ENCODE data around the gene CHMP4A.
A peak's percentile ranks its signal among the peaks of the same experiment; 100 is the strongest.
"Not testable (repeated sequence)": the region's sequence is repeated elsewhere in the genome, so short reads cannot be mapped to it uniquely, and the experiment has no call there.

The CHMP4A gene

GRCh38 chr14:24224618-24225071 is 11.4 kb upstream of the CHMP4A start:
- no peak for DNase-seq (ENCODE audit: low read depth)

- not testable (repeated sequence) for DNase-seq (ENCODE audit: low read depth)
These were observed 9.7 kb upstream of the CHMP4A start for GRCh38 chr14:24222987-24223386.

GRCh38 chr14:24219521-24219920 is 6.2 kb upstream of the CHMP4A start:
- no peak for DNase-seq (ENCODE audit: low read depth)

GRCh38 chr14:24219080-24219479 is 5.8 kb upstream of the CHMP4A start:
- DNase-seq (ENCODE audit: low read depth), result no peak

GRCh38 chr14:24216876-24217275 is 3.6 kb upstream of the CHMP4A start:
- not testable (repeated sequence) for DNase-seq (ENCODE audit: low read depth)

GRCh38 chr14:24216345-24216699 is 3.0 kb upstream of the CHMP4A start:
- DNase-seq (ENCODE audit: low read depth), result no peak

GRCh38 chr14:24215495-24216344 is 2.4 kb upstream of the CHMP4A start, which contains the start of gene MDP1:
Gene MDP1, minus strand, starts transcription at chr14:24216066. Its CDS starts 111 bp downstream, at chr14:24215955.
- DNase-seq (ENCODE audit: low read depth), result peak; percentile 78

GRCh38 chr14:24213866-24214662 is 776 bp upstream of the CHMP4A start:
- no peak for DNase-seq (ENCODE audit: low read depth)

- no peak for DNase-seq (ENCODE audit: low read depth)
These were observed 2.0 kb downstream of the CHMP4A start for GRCh38 chr14:24211311-24211710.

- no peak for DNase-seq (ENCODE audit: low read depth)
These were observed 5.7 kb downstream of the CHMP4A start for GRCh38 chr14:24207625-24208024.

GRCh38 chr14:24207104-24207551 is 6.2 kb downstream of the CHMP4A start:
- no peak for DNase-seq (ENCODE audit: low read depth)

GRCh38 chr14:24206260-24207103 is 6.8 kb downstream of the CHMP4A start:
- no peak for DNase-seq (ENCODE audit: low read depth)

- DNase-seq (ENCODE audit: low read depth), result no peak
These were observed 8.8 kb downstream of the CHMP4A start for GRCh38 chr14:24204163-24205146.

- DNase-seq (ENCODE audit: low read depth), result not testable (repeated sequence)
These were observed 9.9 kb downstream of the CHMP4A start for GRCh38 chr14:24203249-24203886.

- not testable (repeated sequence) for DNase-seq (ENCODE audit: low read depth)
These were observed 10.8 kb downstream of the CHMP4A start for GRCh38 chr14:24202538-24202937.

GRCh38 chr14:24198814-24199524 is 14.3 kb downstream of the CHMP4A start:
- no peak for DNase-seq (ENCODE audit: low read depth)

- no peak for DNase-seq (ENCODE audit: low read depth)
These were observed 16.2 kb downstream of the CHMP4A start for GRCh38 chr14:24197056-24197450.

GRCh38 chr14:24196071-24197055 is 16.9 kb downstream of the CHMP4A start:
- DNase-seq (ENCODE audit: low read depth), result no peak

Data from activated T-cell treated with anti-CD3 and anti-CD28 coated beads for 24 hours (primary cell).